A549 treated with Hydrocortisone at 1 μM for 4 hours (cell line): Measurements from ENCODE around the gene MED10. TPM values are rescaled to one million over a fixed set of nuclear protein-coding genes. Genes with fewer than 3 reads are reported as not detected.

Experiments used
- total RNA-seq: library from RNA; stranded (reverse); fragments of 200-300 nt; extraction: Qiagen RNA extraction; gene quantifications from 5 replicates; pipeline ENCODE4 v1.2.3, GENCODE V29; 2022

The MED10 gene, protein sequence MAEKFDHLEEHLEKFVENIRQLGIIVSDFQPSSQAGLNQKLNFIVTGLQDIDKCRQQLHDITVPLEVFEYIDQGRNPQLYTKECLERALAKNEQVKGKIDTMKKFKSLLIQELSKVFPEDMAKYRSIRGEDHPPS
- 70.1 to 78.8 TPM (median 76.7 TPM) in 5 replicates for total RNA-seq

DNA sequence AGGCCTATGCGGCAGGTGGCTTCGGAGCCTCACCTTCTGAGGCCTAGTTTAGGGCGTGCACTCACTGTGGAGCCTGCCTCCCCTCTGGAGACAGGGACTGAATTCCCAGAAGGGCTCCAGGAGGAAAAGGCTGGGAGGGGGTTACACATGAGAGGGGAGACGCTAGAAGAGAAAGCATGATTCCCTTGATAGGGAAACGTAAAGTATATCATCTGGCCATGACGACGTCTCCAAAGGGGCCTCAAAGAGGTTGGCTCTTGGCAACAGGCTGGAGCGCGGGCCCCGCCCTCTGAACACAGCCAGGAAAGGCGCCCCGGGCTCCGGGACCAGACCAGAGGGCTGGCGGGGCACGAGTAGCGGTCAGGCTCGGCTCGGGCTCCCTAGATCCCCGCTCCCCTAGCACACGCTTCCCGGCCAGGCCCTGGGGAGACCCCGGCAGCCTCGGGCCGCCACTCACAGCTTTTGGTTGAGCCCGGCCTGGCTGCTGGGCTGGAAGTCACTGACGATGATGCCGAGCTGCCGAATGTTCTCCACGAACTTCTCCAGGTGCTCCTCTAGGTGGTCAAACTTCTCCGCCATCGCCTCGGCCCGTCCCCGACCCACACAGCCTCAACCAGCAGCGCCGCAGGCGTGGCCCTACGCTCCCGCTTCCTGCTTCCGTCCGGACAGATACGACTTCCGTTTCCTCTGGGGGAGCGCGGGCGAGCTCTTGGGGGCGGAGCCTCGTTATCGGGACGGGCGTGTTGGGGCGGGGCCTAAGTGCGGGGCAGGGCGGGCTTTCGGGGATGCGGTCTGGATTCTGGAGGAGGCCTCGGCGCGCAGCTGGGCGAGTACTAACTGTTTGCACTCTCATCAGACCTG, at the start of gene MED10:
TSS of gene MED10 (minus strand) at position 643 of the 861 bp plus-strand sequence. CDS start at position 579, 64 bp downstream.

Other genes starting within 250 kb of the MED10 start
- 1.3 to 1.6 TPM (median 1.4 TPM) in 5 replicates for gene UBE2QL1, start 70.3 kb upstream of the MED10 start, total RNA-seq